NCI-H1436 treated with DMSO at 0.1 percent for 48 hours (cell line): ENCODE measurements around the gene HBA1.
"Not testable (repeated sequence)": the region's sequence is repeated elsewhere in the genome, so short reads cannot be mapped to it uniquely, and the experiment has no call there.

Experiments
- DNase-seq: peaks from one replicate; lab custom pipeline; 2025; lab: John Stamatoyannopoulos, UW

The HBA1 gene

GRCh38 chr16:176006-176405, 474 bp upstream of the HBA1 start:
- DNase-seq, result not testable (repeated sequence)

GRCh38 chr16:177394-177822, 928 bp downstream of the HBA1 start:
- peak; percentile 34 for DNase-seq

DNA sequence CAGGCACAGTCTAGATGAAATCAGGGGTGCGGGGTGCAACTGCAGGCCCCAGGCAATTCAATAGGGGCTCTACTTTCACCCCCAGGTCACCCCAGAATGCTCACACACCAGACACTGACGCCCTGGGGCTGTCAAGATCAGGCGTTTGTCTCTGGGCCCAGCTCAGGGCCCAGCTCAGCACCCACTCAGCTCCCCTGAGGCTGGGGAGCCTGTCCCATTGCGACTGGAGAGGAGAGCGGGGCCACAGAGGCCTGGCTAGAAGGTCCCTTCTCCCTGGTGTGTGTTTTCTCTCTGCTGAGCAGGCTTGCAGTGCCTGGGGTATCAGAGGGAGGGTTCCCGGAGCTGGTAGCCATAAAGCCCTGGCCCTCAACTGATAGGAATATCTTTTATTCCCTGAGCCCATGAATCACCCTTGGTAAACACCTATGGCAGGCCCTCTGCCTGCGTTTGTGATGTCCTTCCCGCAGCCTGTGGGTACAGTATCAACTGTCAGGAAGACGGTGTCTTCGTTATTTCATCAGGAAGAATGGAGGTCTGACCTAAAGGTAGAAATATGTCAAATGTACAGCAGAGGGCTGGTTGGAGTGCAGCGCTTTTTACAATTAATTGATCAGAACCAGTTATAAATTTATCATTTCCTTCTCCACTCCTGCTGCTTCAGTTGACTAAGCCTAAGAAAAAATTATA, 1.6 kb downstream of the HBA1 start:
- DNase-seq, result no peak

DNA sequence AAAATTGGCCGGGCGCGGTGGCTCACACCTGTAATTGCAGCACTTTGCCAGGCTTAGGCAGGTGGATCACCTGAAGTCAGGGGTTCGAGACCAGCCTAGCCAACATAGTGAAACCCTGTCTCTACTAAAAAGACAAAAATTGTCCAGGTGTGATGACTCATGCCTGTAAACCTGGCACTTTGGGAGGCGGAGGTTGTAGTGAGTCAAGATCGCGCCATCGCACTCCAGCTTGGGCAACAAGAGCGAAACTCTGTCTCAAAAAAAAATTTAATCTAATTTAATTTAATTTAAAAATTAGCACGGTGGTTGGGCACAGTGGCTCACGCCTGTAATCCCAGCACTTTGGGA, 2.2 kb downstream of the HBA1 start:
- no peak for DNase-seq

DNA sequence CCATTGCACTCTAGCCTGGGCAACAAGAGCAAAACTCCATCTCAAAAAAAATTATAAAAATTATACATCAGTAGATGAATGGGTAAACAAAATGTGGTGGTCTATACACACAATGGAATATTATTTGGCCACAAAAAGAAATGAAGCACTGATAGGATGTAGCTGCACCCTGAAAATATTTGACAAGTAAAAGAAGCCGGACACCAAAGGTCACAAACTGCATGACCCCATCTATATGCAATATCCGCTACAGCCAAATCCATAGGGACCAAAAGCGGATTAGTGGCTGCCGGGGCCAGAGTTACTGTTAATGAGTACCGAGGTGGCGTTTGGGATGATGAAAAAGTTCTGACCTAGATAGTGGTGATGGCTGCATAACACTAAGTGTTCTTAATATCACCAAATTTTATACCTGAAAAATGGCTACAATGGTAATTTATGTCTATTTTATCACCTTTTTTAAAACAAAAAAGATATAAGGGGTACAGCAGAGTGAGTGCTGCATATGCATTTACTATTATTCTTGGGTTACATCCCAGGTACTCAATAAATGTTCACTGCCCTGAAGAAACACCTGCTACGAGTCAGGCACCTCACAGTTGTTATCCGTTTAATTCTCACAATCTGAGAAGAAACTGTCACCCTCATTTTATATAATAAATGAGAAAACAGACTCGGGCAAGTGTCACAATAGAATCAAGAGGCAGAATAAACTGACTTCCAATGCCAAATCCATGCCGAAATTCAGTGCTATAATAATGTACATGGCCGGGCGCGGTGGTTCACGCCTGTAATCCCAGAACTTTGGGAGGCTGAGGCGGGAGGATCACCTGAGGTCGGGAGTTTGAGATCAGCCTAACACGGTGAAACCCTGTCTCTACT, 3.0 kb downstream of the HBA1 start:
- no peak for DNase-seq

DNA sequence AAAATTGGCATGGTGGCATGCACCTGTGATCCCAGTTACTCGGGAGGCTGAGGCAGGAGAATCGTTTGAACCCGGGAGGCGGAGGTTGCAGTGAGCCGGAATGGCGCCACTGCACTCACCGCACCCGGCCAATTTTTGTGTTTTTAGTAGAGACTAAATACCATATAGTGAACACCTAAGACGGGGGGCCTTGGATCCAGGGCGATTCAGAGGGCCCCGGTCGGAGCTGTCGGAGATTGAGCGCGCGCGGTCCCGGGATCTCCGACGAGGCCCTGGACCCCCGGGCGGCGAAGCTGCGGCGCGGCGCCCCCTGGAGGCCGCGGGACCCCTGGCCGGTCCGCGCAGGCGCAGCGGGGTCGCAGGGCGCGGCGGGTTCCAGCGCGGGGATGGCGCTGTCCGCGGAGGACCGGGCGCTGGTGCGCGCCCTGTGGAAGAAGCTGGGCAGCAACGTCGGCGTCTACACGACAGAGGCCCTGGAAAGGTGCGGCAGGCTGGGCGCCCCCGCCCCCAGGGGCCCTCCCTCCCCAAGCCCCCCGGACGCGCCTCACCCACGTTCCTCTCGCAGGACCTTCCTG, 3.7 kb downstream of the HBA1 start, which contains the start of gene HBQ1:
Gene HBQ1 (plus strand): TSS at position 359 of the 575 bp plus-strand sequence. CDS start 28 bp downstream, at position 387.
- DNase-seq, result no peak

DNA sequence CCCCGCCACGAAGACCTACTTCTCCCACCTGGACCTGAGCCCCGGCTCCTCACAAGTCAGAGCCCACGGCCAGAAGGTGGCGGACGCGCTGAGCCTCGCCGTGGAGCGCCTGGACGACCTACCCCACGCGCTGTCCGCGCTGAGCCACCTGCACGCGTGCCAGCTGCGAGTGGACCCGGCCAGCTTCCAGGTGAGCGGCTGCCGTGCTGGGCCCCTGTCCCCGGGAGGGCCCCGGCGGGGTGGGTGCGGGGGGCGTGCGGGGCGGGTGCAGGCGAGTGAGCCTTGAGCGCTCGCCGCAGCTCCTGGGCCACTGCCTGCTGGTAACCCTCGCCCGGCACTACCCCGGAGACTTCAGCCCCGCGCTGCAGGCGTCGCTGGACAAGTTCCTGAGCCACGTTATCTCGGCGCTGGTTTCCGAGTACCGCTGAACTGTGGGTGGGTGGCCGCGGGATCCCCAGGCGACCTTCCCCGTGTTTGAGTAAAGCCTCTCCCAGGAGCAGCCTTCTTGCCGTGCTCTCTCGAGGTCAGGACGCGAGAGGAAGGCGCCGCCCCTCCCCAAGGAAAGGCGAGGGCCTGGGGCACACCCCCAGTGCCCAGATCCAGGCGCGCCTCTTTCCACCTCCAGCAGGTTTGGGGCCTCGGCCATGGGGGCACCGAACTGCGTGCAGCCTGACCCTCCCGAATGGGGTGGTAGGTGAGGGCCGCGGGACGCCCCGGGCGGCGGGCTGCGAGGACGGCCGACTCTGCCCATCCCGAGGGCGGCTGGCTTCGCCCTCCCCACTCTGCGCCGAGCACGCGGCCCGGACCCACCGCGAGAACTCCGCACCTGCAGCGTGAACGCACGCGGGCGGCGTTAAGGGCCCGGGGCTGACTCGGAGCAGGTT, 4.4 kb downstream of the HBA1 start:
- DNase-seq, result peak; percentile 61

DNA sequence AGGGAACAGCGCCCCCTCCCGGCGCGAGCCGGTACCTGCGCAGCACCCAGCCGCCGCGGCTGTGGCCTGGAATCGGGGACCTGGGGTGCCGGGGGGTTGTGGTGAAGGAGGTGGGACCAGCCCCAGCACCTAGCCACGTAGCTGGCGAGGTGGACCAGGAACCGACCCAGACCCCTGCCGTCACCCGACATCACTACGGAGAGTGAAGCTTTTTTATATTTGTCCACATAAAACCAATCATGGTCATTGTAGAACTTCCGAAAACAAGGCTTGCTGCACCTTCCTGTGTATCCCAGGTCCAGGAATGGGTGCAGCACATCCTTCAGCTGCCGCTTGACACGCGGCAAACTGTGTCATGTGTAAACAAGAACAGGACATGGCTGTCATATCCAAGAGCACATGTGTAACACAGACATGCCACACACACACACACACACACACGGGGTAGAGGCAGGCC, 5.1 kb downstream of the HBA1 start:
- no peak for DNase-seq

DNA sequence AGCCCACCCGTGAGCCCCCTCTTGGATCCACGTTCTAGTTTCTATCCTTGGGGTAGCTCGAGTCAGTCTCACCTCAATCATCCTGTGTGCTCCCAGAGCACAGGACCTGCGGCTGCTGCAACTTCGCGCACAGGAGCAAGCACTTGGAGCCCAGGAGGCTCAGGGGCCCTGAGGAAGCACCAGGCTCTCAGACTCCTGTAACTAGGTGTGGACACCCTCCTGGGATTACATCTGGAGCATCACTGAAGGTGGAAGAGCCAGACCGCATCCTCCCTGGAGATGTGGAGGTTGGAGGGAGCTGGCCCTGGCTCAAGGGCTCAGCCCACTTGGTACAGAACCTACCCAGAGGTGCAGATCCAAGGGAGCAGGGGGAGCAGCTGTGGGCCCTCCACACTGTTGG, 6.5 kb downstream of the HBA1 start:
- DNase-seq, result no peak

DNA sequence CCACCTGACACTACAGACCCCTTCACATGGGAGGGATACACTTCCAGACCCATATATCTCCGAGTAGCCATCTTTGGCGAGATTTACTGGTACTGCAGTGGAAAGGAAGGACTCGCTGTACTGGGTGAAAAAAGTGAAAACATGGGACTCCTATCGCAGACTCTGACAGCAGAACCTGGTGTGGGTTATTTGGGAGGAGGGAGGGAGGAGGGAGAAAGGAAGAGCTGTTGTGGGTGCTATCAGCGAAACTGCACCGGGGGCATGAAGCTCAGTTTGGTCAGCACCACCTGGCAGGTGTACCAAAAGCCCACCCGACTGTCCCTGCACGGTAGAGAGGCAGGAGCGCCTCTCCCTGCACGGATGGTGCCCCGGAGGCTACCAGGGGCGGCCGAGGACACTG, 8.7 kb downstream of the HBA1 start:
- DNase-seq, result no peak

DNA sequence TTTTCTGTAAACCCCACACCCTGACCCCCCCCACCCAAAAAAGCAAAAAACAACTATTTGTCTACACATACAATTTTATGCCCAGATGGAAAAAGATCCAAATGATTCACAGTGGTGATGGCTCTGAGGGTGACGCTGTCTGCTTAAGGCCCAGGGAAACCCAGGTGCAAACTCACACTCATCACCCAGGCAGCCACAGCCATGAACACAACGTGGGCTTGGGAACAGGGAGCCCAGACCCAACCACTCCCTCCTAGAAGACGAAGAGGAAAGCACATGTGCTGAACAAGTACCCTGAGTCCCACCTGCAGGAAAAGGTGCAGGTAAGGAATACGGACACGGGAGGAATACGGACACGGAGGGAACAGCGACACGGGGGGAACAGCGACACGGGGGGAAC, 9.2 kb downstream of the HBA1 start:
- no peak for DNase-seq

- DNase-seq, result no peak
Observed at GRCh38 chr16:187330-187729, 10.8 kb downstream of the HBA1 start.

DNA sequence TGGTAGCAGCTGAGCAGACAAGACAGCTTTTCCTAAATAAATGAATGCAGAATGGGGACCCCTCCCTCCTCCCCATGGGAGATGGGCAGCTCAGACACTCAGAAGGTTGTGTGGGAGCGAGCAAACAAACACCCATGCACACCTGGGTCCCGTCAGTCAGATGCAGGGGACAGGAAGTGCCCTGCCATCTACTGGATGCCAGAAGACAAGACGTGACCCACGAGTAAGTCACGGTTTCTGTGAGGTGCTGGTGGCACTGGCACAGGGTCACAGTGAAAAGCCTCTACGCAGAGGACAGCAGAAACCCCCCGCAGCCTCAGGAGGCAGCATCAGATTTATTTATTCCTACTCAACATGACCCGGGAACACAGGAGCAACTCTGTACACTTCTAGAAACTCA, 12.2 kb downstream of the HBA1 start:
- no peak for DNase-seq

GRCh38 chr16:189604-190186, 13.2 kb downstream of the HBA1 start:
- DNase-seq, result no peak

DNA sequence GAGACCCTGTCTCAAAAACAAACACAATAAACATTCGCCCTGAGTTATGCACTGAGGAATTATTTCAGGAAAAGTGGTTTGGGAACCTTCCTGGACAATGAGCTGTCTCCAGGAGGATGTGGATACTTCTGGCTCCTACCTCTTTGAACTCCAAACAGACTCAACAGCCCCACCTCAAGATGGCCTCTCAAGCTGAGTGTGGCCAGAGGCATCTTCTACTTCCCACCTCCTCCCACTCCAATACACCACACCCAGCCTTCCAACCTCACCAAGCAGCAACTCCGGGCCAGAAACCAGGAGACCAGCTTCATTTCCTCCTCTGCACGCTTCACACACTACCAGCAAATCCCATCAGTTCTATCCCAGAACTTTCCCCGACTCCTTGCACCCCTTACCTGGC, 15.4 kb downstream of the HBA1 start:
- DNase-seq, result no peak

GRCh38 chr16:192686-193085, 16.2 kb downstream of the HBA1 start:
- no peak for DNase-seq

GRCh38 chr16:193441-193840, 17.0 kb downstream of the HBA1 start:
- no peak for DNase-seq

DNA sequence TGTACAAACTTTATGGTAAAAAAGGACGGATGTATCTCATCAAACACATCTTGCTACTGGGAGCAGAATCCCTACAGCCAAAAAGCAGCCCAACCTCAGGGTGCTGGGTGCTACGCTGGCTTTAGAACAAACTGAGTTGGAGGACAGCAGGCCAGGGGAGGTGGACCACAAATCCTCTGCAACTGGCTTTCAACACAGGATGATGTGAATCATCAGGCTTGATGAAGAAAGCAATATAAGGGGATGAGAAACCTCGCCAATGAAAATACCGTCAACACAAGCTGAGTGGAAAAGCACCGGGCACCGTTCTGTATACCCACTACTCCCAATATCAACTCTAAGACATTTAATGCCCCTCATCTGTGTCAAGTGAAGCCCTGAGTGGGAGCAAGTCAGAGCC, 18.0 kb downstream of the HBA1 start:
- no peak for DNase-seq

DNA sequence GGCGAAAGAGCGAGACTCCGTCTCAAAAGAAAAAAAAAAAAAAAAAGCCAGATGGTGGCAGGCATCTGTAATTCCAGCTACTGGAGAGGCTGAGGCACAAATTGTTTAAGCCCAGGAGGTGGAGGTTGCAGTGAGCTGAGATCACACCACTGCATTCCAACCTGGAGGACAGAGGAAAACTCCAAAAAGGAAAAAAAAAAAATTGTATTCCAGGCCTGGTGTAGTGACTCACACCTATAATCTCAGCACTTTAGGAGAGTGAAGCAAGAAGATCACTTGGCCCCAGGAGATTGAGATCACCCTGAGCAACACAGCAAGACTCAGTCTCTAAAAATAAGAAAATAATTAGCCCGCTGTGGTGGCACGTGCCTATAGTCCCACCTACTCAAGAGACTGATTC, 23.9 kb downstream of the HBA1 start:
- DNase-seq, result no peak

GRCh38 chr16:203246-203645, 26.8 kb downstream of the HBA1 start:
- DNase-seq, result no peak

DNA sequence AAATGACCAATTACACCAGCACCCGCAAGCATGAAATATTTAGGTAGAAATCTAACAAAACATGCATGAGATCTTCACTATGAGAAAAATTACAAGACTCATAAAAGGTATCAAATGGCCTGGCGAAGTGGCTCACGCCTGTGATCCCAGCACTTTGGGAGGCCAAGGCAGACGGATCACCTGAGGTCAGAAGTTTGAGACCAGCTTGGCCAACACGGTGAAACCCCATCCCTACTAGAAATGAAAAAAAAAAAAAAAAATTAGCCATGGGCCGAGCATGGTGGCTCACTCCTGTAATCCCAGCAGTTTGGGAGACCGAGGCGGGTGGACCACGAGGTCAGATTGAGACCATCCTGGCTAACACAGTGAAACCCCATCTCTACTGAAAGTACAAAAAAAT, 27.6 kb downstream of the HBA1 start:
- DNase-seq, result not testable (repeated sequence)

GRCh38 chr16:209359-209758, 32.9 kb downstream of the HBA1 start:
- DNase-seq, result not testable (repeated sequence)
